Measurements from ENCODE around the gene PERM1.

- TF ChIP-seq, protein P1, sequence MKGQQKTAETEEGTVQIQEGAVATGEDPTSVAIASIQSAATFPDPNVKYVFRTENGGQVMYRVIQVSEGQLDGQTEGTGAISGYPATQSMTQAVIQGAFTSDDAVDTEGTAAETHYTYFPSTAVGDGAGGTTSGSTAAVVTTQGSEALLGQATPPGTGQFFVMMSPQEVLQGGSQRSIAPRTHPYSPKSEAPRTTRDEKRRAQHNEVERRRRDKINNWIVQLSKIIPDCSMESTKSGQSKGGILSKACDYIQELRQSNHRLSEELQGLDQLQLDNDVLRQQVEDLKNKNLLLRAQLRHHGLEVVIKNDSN (CRISPR knock-in tag; IDR thresholded peaks at IDR 0.05): no peak
- TF ChIP-seq, protein P2, sequence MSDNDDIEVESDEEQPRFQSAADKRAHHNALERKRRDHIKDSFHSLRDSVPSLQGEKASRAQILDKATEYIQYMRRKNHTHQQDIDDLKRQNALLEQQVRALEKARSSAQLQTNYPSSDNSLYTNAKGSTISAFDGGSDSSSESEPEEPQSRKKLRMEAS (CRISPR knock-in tag; IDR thresholded peaks at IDR 0.05): no peak
- TF ChIP-seq, protein P3, sequence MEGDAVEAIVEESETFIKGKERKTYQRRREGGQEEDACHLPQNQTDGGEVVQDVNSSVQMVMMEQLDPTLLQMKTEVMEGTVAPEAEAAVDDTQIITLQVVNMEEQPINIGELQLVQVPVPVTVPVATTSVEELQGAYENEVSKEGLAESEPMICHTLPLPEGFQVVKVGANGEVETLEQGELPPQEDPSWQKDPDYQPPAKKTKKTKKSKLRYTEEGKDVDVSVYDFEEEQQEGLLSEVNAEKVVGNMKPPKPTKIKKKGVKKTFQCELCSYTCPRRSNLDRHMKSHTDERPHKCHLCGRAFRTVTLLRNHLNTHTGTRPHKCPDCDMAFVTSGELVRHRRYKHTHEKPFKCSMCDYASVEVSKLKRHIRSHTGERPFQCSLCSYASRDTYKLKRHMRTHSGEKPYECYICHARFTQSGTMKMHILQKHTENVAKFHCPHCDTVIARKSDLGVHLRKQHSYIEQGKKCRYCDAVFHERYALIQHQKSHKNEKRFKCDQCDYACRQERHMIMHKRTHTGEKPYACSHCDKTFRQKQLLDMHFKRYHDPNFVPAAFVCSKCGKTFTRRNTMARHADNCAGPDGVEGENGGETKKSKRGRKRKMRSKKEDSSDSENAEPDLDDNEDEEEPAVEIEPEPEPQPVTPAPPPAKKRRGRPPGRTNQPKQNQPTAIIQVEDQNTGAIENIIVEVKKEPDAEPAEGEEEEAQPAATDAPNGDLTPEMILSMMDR (IDR thresholded peaks at IDR 0.05): no peak
- TF ChIP-seq NR2C2 (CRISPR knock-in tag; IDR thresholded peaks at IDR 0.05): no peak
- TF ChIP-seq SP1 (CRISPR knock-in tag; conservative IDR thresholded peaks at IDR 0.05): no peak
- TF ChIP-seq CBFB (CRISPR knock-in tag; IDR thresholded peaks at IDR 0.05; ENCODE audit: low read depth): no peak
Measured at GRCh38 chr1:938088-938683, 43.7 kb downstream of the PERM1 start.

Measured in WTC11 (cell line).